OCI-LY7 (cell line): Measurements from ENCODE around the gene CDK2.

Source experiments
- EZH2phosphoT487 ChIP-seq: fragments of 200-600 bp; sonication (generic); IDR thresholded peaks from 2 replicates; pipeline ENCODE4 v1.6.1; 2018; ENCODE audit warnings: low read depth, borderline replicate concordance, mild to moderate bottlenecking, mixed run types, antibody characterized with exemption, low read length, moderate library complexity, mixed read lengths
- TF ChIP-seq, protein P1 (sequence below): fragments of 200-600 bp; sonication (generic); conservative IDR thresholded peaks from 2 replicates; pipeline ENCODE4 v1.5.1; 2014; ENCODE audit warnings: mild to moderate bottlenecking, antibody characterized with exemption, low read length, moderate library complexity, mixed read lengths

GRCh38 chr12:56020423-56021184 is 54.0 kb downstream of the CDK2 start, which contains the start of gene IKZF4:
- TF ChIP-seq, protein P1, sequence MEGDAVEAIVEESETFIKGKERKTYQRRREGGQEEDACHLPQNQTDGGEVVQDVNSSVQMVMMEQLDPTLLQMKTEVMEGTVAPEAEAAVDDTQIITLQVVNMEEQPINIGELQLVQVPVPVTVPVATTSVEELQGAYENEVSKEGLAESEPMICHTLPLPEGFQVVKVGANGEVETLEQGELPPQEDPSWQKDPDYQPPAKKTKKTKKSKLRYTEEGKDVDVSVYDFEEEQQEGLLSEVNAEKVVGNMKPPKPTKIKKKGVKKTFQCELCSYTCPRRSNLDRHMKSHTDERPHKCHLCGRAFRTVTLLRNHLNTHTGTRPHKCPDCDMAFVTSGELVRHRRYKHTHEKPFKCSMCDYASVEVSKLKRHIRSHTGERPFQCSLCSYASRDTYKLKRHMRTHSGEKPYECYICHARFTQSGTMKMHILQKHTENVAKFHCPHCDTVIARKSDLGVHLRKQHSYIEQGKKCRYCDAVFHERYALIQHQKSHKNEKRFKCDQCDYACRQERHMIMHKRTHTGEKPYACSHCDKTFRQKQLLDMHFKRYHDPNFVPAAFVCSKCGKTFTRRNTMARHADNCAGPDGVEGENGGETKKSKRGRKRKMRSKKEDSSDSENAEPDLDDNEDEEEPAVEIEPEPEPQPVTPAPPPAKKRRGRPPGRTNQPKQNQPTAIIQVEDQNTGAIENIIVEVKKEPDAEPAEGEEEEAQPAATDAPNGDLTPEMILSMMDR = no peak
- no peak for TF ChIP-seq EZH2phosphoT487
